ENCODE results near the gene FMN1. TPM values are rescaled to one million over a fixed set of nuclear protein-coding genes. Genes with fewer than 3 reads are reported as not detected.

Gene FMN1
- total and polyA plus RNA-seq, 8 donors: 1.9 to 10.2 (median 3.0) TPM

- Histone ChIP-seq H3K4me1 (peaks cover 0 to 6% (median 4%) of the 10 kb centered on the region in 3 donors), H3K4me3 (no peak overlapping the region), H3K27me3 (no peaks in the 10 kb centered on the region), H3K27ac (no peak overlapping the region), H3K36me3 (no peaks in the 10 kb centered on the region), H3K9me3 (no peaks in the 10 kb centered on the region)
- DNase-seq: no peak
- intact Hi-C loops (cut with DNase I): no loop called here
- ATAC-seq: no peak
- TF ChIP-seq CTCF (IDR thresholded peaks at IDR 0.05): no peak
- 90 to 95% methylated on average over 8 of the region's 8 CpGs for WGBS, 2 donors
- no peak for FAIRE-seq
These were observed 136.7 kb downstream of the FMN1 start for GRCh38 chr15:33057845-33058244.

DNA sequence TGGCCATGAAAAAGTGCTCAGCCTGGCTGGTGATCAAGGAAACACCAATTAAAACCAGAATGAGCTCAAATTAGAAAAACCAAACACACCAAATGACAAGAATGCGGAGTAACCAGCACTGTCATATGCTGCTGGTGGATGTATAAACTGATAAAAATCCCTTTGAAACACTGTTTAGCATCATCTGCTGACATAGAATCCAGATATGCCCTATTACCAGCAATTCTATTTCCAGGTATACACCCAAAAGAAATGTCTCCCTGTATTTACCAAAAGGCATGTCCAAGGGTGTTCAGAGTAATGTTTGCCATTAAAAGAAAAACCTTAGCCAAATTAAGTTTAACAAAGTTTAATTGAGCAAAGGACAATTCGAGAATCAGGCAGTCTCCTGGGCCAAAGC is 138.6 kb downstream of the FMN1 start:
- H3K9me3 ChIP-seq: no peaks in the 10 kb centered on the region
- H3K4me1 ChIP-seq: peaks cover 0 to 6% (median 4%) of the 10 kb centered on the region in 3 donors
- no peaks in the 10 kb centered on the region for H3K27me3 ChIP-seq
- ATAC-seq (peak in 1 of 4 donors; percentile 47), FAIRE-seq (no peak), DNase-seq (no peak)
- 72 to 75% methylated on average over 2 of the region's 2 CpGs for WGBS, 2 donors
- no peak for TF ChIP-seq CTCF (IDR thresholded peaks at IDR 0.05)
- H3K4me3 ChIP-seq: no peak overlapping the region
- H3K36me3 ChIP-seq: no peaks in the 10 kb centered on the region
- intact Hi-C loops (cut with DNase I): no loop called here
- H3K27ac ChIP-seq: no peak overlapping the region

- no peaks in the 10 kb centered on the region for H3K27me3 ChIP-seq
- 67 to 70% methylated on average over 5 of the region's 5 CpGs for WGBS, 2 donors
- H3K36me3 ChIP-seq: no peaks in the 10 kb centered on the region
- FAIRE-seq (no peak), ATAC-seq (no peak), DNase-seq (no peak)
- H3K9me3 ChIP-seq: no peaks in the 10 kb centered on the region
- intact Hi-C loops (cut with DNase I): no loop called here
- H3K4me1 ChIP-seq: no peaks in the 10 kb centered on the region
- H3K4me3 ChIP-seq: no peak overlapping the region
- H3K27ac ChIP-seq: no peak overlapping the region
- no peak for TF ChIP-seq CTCF (IDR thresholded peaks at IDR 0.05)
These were observed 143.0 kb downstream of the FMN1 start for GRCh38 chr15:33051528-33051927.

DNA sequence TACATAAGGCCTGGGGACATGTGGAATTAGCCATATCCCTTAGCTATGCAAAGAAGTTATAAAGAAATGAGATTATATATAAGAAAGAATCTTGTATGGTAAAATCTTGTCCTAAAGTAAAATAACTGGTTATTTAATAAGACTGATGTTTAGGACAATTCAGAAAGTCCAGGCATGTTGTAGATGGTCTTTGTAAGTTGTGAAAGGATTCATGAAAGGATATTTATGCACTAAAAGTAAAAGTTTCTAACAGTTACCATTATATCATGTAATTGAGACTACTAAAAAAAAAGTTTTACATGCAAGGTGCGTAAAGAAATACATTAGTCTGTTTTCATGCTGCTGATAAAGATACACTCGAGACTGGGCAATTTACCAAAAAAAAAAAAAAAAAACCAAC is 146.3 kb downstream of the FMN1 start:
- Histone ChIP-seq H3K9me3 (no peaks in the 10 kb centered on the region), H3K4me1 (no peaks in the 10 kb centered on the region), H3K27ac (no peak overlapping the region), H3K27me3 (no peaks in the 10 kb centered on the region), H3K36me3 (no peaks in the 10 kb centered on the region), H3K4me3 (no peak overlapping the region)
- intact Hi-C loops (cut with DNase I): no loop called here
- ATAC-seq (no peak), DNase-seq (no peak), FAIRE-seq (no peak)
- WGBS, 2 donors: 59 to 70% methylated on average over 2 of the region's 2 CpGs
- TF ChIP-seq CTCF (IDR thresholded peaks at IDR 0.05): no peak

DNA sequence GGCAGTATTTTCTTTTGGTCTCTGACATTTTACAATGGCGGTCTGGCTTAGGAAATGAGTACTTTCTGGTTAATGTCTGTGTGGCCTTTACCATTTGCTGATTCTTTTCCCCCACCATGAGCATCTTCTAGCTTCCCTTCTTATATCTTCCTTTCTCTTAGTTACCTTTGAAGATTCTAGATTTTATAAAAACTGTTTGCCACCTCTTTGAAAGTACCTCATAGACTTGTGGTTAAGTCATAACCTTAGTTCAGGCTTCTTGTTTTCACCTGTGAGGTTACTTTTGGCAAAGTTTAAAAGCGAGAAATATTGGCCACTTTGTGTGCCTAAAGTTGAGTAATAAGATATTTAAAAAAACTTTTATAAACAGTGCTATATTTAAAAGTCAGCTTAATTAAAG is 147.4 kb downstream of the FMN1 start:
- ATAC-seq (no peak), DNase-seq (no peak), FAIRE-seq (no peak)
- Histone ChIP-seq H3K4me1 (no peaks in the 10 kb centered on the region), H3K4me3 (no peak overlapping the region), H3K27me3 (no peaks in the 10 kb centered on the region), H3K36me3 (no peaks in the 10 kb centered on the region), H3K27ac (no peak overlapping the region), H3K9me3 (no peaks in the 10 kb centered on the region)
- intact Hi-C loops (cut with DNase I): no loop called here
- WGBS, 2 donors: 91 to 97% methylated on average over 2 of the region's 2 CpGs
- TF ChIP-seq CTCF (IDR thresholded peaks at IDR 0.05): no peak
